ENCODE data around the gene CEP128.
"Not testable (repeated sequence)": the region's sequence is repeated elsewhere in the genome, so short reads cannot be mapped to it uniquely, and the experiment has no call there.

Gene CEP128

DNA sequence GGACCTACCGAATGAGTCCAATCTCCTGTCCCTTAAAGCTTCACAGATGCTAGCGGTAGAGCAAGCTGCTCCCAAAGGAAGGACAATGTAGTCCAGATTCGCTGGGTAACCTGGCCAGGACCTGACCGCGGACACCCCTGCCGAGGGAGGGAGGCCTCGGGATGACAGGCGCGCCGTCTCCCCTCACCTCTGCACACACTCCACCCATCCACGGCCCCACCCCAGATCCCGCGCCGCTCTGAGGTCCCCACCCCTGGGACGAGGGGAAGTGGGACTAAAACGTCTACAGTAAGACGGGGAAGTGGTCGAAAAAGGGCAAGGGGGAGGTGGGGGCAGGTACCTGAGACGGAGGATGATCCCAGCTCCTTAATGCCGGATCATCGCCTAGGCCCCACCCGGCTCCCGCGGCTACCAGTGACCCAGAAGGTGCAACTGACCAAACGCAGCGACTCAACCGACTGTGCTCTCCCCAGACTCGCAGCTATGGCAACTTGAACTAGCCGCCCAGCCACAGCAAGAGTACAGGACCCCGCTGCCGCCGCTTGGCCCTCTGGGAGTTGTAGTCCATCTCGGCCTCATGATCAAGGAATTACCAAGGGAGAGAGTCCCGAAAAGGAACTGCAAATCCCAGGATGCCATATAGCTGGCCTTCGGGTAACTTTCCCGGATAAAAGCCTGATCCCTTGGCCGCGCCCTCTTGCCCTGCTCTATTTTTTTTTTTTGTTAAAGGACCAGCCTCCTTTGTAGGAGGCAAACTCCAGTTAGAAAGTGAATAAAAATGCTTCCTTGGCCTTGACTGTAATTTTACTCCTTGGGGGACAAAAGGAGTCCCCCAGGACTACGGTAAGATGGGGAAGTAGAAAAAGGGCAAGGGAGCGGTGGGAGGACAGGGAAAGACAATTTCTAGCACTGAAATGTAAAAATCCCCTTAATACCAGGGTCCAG is at the start of gene CEP128:
TSS of gene CEP128 (minus strand) at position 498 of the 945 bp plus-strand sequence.
- DNase-seq = peak; percentile 95

DNA sequence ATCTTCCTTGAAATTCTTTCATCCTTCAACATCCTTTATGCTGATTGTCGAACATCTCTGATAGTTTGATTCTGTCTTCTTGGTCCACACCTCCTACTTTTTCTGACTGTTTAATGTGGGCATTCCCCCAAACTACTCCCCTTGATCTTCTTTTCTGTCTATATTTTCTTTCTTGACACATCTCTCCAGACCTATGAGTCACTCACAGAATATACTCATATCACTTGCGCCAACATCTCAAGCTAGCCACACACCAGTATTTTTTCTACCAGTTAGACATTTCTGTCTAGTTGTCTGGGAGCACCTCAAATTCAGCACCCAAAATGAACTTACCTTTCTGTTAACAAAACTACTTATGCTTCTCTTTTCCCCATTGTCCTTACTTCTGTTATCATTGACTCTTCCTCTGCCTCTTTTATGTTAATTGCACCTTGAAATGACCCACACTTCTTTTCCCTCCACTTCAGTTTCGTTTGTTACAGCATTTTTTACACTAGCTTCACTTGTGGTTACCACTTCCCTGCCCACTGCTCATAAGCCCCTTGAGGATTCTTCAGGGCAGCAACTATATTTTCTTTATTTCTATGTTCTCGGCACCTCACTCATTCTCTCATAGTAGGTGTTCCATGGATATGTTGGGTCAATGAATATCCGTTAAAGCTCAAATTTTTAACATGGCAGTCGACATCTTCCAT is 47.3 kb upstream of the CEP128 start:
- no peak for DNase-seq

DNA sequence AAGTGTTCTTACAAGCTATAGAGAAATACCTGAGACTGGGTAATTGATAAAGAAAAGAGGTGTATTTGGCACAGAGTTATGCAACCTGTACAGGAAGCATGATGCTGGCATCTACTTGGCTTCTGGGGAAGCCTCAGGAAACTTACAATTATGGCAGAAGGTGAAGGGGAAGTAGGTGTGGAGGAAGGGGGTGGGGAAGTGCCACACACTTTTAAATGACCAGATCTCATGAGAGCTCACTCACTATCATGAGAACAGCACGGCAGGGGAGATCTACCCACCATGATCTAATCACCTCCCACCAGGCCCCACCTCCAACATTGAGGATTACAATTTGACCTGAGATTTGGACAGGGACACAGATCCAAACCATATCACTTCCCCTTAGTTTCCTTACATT is 46.7 kb upstream of the CEP128 start:
- DNase-seq = no peak

DNA sequence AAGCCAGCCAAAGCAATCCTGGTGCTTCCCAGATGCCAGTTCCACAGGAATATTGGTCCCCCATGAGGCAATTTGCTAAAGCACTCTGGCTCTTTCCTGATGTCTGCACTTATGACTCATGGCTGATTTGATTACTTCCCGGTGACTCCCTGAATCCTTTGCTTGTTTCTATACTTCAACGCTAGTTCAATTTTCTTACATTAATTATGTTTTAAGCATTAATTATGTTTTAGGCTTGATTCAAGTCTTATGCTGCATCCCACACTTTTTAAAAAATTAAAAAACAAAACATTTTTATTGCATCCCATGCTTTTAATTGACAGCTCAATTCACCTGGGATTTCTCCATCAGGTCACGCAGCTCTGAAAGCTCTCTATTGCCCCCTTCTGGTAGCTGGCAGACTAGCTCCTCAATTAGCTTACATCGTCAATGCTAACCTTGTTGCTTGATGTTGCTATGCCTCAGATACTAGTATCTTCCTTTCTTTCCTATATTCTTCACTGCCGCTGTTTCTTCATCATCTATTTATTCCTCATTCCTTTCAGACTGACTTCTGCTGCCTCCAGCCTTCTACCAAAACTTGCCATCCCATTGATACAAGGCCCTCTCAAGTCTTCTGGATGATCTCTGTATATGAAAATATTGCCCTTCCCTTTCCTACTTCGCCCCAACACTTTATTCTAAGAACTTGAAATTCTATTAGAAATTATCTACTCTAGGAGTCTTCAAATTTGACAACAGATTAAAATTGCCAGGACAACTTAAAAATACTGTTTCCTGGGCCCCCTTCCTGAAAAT is 45.9 kb upstream of the CEP128 start:
- DNase-seq = peak; percentile 65

DNA sequence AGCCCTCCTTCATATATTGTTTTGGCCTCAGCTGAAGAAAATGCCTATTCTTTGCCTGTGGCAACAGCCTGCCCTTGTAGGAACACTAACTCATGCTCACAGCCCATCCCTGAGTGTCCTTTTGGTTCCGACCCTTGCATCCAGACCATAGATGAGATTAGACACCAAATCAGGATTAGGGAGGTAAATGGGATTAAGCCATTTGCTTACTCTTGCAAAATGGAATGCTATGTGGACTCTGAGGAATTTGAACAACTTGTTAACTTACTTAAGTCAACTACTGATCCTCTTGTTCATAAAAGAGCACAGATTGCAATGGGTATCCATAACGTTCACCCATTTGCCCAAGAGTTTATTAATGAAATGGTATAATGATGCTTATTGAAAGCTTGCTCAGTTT is 41.2 kb upstream of the CEP128 start:
- no peak for DNase-seq

DNA sequence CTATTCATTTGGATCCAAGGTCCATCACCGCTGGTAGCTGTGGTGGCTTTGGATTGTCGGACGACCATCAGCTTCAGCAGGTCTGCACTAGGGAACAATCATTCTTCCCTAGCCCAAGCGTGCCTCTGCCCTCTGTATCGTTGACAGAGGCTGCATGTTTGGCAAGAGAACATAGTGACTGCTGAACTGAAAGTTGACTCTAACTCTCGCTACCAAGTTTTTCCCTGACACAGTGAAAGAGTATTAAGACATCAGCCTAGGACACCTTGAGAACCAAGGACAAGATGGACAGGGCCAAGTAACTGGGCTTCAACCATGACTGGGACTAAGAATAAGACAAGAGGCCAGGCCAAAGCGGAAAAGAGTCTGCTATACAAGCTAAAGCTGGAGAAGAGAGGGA is 40.1 kb upstream of the CEP128 start:
- DNase-seq = no peak

DNA sequence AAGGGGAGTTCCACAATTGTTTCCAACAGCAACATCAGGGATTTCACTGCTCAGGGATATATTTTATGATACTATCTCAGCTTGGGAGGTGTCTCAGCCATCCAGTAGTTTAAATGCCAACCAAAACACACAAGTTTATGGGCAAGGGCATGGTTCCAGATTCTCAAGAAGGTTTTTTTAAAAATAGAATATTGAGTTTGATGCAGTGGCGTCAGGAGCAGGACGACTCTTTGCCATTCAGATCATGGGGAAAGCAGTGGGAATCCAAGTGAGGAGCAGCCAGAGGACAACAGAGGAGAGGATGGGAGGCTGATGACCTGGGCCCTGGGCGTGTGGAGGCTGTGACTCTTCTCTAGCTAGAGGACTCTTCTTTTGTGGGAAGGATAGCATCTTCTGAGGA is 39.6 kb upstream of the CEP128 start:
- DNase-seq = no peak

DNA sequence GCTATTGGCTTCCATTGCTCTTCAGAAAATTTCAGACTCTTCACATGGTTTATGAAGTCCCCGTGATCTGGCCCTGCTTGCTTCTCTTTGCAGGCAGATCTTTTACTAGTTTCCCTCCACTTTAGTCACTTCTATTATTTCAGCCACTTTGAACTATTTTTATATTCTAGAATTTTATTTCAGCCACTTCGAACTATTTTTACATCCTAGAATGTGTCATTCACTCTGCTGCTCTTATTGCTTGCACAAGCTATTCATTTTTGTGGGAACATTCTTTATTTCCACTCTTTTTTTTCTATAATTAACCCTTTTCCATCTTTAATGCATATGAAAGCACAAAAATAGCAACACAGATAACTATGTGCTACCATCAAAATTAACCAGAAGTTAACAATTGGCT is 38.4 kb upstream of the CEP128 start:
- no peak for DNase-seq

DNA sequence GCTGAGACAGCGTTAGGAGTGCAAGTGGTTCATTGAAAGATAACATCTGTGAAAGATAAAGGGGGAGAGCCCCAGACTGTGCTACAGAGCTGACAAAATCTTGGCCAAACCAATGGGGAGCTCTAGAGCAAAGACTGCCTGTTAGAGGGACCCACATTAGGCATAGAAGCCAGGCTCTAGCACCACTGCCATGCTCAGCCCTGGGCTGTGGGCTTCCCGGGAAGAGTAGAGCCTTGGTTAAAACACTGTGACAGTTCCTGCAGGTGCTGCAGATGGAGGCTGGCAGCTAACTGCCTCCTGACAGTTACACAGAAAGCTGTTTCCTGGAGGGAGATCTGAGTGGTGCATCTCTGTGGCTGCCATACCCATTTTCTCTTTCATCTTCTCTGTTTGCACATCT is 36.9 kb upstream of the CEP128 start:
- no peak for DNase-seq

DNA sequence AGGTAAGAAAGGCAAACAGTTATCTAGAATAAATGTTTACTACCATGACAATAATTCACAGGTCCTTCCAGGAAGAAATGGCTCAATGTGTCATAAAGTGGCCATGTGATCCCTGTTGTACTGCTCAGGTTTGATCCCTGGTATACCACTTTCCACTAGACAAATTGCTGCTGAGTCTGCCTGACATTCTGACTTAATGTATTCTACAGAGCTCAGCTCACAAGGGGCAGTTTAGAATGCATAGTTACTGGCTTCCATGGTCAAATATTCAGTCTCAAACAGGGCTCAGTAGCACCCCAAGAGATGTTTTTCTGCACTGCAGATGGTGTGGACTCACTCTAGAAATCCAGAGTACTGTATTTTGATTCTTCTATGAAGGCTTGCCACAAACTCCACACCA is 35.7 kb upstream of the CEP128 start:
- no peak for DNase-seq

DNA sequence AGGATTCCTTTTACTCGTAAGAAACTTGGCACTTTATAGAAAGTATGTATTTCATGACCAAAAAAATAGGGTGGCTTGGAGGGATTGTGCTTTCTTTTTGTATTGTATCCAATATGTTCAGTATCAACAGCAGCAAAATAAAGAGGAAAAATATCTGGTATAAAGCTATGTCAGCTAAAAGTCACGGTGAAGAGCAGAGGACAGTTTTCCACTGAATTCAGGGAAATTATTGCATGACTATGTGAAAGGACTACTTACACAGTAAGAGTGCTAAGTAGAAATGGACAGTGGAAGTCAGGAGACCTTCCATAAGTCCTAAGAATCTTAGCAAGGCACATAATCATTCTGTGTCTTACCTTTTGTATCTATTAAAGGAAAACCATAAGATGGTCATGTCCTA is 33.1 kb upstream of the CEP128 start:
- DNase-seq = no peak

DNA sequence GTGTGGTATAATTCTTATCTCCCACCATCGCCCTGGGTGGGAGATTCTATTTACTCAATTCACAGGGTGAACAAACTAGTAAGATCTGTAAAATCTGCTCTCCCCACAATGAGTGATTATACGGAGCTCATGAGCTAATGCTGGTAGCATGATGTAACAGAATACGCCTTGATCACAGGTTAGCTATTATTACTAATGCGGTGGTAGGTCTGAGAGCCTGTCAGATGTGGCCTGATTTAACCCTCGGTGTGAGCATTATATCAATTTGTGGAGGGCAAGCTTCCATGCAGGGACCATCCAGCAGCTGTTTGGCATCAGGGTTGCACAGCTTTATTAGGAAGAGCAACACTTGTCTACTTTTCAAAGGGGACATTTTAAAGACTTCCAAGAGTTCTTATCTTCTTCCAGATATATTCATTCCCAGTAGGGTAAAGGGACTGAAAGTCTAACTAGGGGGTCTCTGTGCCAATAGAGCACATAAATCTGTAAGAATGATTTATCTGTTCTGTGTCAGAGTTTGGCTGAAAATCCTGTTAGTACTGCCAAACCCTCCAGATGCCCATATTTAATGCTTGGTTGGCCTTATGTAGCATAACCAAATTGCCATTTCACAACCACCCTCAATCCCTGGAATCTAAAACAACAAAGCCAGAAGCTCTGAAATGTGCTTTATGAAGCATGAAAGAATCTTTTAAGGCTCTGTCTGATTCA is 32.5 kb upstream of the CEP128 start:
- DNase-seq = no peak

DNA sequence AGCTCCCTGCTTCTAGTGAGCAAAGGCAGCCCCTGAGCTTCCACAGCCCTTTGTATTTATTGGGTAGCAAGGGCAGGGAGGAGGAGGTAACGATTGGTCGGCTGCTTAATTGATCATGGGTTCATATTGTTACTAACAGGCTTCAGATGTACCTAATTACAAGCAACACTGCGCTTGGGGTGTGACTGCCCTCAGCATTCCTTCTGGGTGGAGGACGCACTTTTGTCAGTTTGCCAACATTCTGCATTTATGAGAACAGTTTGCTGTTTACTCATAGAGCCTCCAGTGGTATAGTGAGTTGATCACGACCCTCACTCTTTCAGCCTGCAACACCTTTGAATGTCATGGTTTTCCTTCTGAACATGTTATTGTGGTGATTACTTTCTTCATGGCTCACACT is 23.5 kb upstream of the CEP128 start:
- no peak for DNase-seq

DNA sequence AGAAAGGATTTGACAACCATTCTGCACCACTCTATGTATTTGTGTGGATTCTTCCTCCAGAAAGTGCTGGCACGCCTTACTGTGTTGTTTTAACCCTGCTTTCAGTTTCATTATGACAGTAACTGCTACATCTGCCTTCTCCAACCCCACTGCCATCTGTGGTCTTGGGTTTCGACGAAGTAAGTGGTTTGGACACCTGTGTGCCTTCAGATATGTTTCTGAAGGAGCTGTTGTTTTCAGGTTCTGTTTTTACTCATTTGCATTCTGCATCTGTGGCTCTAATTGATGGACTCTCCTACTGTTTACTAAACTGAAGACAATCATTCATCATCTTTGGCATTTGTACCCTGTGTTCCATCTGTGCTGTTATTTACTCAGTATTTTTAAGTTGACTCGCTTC is 18.0 kb upstream of the CEP128 start:
- DNase-seq = peak; percentile 52

DNA sequence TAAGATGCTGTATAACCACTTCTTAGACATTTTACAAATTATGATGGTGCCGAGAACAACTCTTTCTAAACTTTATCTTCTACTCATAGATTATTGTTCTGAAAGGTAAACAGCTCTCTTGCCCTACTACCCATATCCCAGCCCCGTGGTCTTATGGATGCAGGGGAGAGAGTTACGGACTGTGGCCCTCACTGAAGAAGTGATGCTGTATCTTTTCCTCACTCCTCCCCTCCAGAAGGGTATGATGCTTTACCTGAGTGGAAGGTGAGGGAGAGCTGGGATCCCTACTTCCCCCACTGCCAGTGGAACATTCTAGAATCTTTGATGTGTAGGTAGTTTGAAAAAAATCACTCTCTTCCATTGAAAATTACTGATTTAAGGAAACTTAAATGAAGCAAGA is 17.4 kb upstream of the CEP128 start:
- no peak for DNase-seq

DNA sequence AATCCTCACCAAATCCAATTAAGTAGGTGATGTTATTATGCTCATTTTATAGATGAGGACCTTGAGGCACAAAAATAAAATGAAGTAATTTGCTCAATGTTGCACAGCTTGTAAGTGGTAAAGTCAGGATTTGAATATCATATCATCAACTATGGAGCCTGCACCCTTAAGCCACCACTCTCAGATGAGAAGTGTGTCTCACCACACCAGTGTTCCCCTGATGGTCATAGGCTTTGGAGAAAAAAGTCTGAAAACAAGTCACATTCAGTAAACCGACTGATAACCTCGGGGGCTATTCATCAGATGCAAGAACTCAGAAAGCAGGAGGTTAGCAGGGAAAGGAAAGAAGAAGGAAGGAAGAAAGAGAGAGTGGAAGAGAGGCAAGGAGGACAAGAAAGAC is 16.7 kb upstream of the CEP128 start:
- DNase-seq = no peak

DNA sequence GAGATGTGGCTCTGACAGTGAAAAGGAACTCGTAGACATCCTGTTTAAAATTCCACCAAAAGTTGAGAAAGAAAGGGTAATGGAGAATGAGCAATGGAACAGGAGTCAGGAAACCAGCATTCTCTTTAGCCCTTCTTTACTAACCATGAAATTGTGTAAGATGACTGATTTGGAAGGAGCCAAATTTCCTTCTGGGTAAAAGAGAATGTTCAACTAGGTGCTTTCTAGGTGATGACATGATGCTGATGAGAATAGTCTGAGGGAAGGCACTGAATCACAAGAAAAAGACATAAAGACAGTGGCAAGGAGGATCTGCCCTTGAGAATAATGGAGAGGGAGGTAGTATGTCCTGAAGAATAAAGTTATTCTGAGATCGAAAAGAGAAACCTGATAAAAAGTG is 16.1 kb upstream of the CEP128 start:
- no peak for DNase-seq

DNA sequence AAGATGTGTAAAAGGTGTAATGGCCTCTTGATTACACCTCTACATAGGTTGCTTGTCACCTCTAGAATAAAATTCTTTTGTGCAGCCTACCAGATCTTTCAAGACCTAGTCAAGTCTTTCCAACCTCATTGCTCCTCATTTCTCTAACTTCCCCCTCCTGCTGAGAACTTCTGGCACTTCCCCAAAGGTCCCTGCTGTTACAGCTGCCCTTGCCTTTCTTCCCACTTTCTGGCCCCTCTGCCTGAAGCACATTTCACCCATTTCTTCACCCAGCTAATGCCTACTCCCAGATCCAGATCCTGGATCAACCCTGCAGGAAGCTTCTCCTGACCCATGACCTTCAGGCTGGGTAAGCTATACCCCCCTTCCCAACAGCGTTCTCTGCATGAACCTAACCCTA is 15.4 kb upstream of the CEP128 start:
- no peak for DNase-seq

DNA sequence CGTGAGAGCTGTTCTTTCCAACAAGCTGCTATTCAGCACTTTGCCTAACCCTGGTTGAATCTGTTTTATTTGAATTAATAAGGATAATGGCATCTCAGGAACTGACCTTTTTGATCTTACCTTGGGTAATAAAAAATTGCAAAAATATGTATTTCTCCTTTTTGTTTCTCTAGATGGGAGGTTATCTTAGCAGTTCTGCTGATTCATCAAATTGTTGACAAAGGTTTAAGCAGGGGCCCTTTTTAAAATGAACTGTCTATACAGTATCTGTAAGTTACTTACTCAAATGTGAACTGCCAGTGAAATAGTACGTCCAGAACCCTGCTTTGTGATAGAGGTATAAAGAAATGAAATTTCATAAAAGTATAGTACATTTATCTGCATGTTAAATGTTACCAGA is 14.6 kb upstream of the CEP128 start:
- DNase-seq = no peak

DNA sequence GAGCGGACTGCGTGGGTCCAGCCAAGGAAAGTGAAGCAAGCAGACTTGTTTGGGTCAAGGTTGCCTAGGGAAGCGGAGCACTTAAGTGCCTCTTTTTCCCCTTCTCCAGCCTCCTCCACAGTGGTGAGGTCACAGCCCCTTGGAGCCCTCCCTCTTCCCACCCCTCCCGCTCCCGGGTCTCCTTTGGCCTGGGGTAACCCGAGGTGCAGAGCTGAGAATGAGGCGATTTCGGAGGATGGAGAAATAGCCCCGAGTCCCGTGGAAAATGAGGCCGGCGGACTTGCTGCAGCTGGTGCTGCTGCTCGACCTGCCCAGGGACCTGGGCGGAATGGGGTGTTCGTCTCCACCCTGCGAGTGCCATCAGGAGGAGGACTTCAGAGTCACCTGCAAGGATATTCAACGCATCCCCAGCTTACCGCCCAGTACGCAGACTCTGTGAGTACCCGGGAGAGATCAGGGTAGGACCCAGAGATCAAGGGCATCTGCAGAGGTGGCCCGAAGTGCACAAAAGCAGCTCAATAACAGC is 13.9 kb upstream of the CEP128 start, which contains the start of gene TSHR:
TSS of gene TSHR (plus strand) at position 206 of the 526 bp plus-strand sequence. CDS start at position 266, 60 bp downstream.
- DNase-seq = no peak

DNA sequence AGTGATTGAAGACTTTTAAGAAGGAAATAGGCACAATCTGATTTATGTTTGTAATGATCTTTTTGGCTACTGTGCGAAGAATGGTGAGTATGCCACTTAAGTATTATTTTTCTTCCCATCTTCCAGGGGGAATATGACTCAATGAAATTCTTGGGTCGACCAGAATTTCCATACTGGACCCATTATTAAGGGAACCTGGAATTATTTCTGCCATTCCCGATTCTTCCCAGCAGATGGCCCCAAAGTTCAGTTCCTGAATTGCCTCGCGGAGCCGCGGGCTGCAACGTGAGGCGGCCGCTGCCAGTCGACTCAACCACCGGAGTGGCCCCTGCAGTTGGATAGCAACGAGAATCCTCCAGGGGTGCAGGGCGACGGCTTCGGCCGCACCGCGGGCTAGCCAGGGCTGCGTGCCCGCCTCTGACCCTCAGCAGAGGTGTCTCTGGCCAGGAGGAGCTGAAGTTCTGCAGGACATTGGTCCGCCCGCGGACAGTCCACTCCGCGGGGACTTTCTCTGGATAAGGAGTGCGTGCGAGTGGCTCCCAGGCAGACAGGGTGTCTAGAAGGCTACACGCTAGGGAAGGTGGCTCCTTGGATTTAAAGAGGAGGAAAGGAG is 13.3 kb upstream of the CEP128 start:
- peak; percentile 82 for DNase-seq

DNA sequence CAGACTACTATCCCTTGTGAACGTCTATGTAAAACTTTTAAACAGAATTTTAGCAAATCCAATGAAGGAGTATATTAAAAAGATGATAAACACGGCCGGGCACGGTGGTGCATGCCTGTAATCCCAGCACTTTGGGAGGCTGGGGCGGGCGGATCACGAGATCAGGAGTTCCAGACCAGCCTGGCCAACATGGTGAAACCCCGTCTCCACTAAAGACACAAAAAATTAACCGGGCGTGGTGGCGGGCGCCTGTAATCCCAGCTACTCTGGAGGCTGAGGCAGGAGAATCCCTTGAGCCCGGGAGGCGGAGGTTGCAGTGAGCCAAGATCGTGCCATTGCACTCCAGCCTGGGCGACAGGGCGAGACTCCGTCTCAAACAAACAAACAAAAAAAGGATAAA is 11.7 kb upstream of the CEP128 start:
- DNase-seq = not testable (repeated sequence)
